Measurements from ENCODE around the gene SLC46A3.

DNA sequence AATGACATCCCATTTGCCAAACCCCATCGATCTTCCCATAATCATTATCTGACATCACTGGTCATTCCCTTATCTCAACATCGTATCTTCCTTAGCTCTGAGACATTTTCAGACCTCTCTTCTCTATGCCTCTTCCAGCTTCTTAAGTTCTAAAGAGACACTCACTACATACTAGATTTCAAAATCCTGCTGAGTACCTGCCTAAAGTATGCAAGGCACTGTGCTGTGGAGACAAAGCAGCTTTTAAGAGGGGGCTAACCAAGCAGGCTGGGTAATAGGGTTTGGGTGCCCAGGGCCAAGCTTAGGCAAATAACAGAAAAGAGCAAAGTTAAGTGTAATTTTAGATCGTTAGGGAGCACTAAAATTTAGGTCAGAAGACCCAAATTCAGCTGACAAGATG, 63.2 kb downstream of the SLC46A3 start:
- TF ChIP-seq, protein P1, sequence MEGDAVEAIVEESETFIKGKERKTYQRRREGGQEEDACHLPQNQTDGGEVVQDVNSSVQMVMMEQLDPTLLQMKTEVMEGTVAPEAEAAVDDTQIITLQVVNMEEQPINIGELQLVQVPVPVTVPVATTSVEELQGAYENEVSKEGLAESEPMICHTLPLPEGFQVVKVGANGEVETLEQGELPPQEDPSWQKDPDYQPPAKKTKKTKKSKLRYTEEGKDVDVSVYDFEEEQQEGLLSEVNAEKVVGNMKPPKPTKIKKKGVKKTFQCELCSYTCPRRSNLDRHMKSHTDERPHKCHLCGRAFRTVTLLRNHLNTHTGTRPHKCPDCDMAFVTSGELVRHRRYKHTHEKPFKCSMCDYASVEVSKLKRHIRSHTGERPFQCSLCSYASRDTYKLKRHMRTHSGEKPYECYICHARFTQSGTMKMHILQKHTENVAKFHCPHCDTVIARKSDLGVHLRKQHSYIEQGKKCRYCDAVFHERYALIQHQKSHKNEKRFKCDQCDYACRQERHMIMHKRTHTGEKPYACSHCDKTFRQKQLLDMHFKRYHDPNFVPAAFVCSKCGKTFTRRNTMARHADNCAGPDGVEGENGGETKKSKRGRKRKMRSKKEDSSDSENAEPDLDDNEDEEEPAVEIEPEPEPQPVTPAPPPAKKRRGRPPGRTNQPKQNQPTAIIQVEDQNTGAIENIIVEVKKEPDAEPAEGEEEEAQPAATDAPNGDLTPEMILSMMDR (conservative IDR thresholded peaks at IDR 0.05 in 1 of 2, IDR thresholded peaks at IDR 0.05 in 1 of 2; ENCODE audit: low read depth in 1 of 2, low read length in 2 of 2), result no peak
- TF ChIP-seq EZH2 (IDR thresholded peaks at IDR 0.05; ENCODE audit: low read length, missing control alignments), result no peak

Data from fibroblast of lung (primary cell).